Left renal pelvis (tissue), 4 donors: Measurements from ENCODE around the gene GINS2. TPM values are rescaled to one million over a fixed set of nuclear protein-coding genes. Genes with fewer than 3 reads are reported as not detected.

ENCODE experiments used
- DNase-seq, 4 donors: peaks; one replicate each; pipeline ENCODE4 v3.0.0-alpha.2; 2013; ENCODE audit warnings: low read depth in 4 of 4, low spot score in 3 of 4
- polyA plus RNA-seq, 4 donors: library from polyadenylated mRNA; unstranded; fragments of 120-200 nt; gene quantifications; one replicate each; pipeline ENCODE4 v1.2.1, GENCODE V29; 2013; ENCODE audit not compliant: insufficient read length in 4 of 4

Gene GINS2
- 10 to 100 TPM; 16.2 to 21.7 (median 19.6) TPM for polyA plus RNA-seq

DNA sequence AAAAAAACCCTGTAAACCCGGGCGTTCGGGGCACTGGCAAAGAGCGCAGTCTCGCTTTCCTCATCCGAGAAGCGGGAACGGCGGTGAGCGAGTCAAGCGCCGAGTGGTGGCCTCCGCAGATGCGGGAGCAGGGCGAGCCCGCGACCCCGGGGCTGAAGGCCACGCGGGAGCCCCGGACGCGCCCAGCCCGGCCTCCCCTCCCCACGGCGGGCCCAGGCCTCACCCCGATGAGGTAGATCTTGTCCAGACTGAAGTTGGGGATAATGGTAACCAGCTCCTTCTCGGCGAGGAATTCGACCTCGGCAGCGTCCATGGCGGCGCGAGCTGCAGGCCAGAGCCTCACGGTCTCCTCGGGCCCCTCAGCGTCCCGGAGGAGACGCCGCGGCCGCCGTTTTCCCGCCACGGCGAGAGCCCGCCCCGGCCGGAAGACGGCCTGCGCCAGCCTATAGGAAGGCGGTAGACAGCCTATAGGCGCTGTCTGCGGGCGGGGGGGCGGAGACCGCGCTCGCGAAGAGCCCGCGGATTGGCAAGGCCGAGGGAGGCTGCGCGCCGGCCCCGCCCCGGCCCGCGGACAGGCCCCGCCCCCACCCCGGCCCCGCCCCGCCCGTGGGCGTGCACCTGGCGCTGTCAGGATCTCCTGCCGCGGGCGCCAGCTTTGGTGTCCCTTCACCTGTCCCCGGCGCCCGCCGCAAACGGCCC lies at the start of gene GINS2:
Gene GINS2 (minus strand): TSS at position 369 of the 699 bp plus-strand sequence. CDS start 56 bp downstream, at position 313.
- DNase-seq = peak; percentile 58 to 78 (median 70)

DNA sequence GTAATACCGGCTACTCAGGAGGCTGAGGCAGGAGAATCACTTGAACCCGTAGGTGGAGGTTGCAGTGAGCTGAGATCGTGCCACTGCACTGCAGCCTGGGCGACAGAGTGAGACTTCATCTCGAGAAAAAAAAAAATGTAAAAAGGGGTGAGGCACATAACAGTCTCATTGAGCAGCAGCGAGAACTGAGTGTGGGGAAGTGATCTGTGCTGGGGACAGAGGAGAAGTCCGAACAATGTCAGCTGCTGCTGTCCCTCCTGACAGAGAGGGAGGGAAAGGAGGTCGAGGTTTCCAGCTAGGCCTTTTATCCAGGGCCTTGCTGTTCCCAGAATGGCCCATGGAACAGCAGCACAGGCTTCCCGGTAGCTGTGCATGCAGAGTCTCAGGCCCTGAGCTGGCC lies 48.2 kb upstream of the GINS2 start:
- no peak for DNase-seq

DNA sequence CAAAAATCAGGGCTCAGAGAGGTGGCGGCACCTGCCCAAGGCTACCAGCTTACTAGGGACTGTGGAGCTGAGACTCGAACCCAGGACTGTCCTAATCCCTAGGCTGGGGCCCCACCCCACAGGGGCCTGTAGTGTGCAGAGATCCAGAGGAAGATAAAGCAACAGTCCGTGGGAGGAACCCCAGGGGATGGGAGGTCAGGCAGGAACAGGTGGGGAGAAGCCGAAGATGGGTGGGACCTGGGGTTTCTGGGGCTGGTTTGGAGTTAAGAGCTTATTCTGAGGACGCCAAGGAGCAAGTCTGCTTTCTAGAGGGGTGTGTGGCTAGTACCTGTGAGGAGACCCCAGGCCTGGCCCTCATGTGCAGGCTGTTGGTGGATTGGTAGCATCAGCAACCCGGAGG lies 47.2 kb upstream of the GINS2 start:
- DNase-seq = no peak

DNA sequence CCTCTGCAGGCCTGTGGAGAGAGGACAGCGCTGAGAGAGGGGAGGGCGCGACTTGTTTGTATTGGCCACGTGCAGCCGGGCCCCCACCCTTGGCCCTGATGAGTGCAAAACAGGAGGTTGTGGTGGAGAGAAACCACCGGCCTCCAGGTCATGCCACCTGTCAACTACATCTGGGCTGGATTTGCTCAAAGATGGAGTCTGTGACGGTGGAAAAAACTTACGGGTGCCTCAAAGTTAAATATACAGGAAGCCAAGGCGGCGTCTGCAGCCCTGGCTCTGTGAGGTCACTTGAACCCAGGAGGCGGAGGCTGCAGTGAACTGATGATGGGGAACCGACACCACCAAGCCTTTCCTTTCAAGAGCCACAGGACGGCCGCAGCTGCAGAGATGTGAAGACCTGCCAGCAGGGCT lies 46.5 kb upstream of the GINS2 start:
- DNase-seq = no peak

- no peak for DNase-seq
Observed at GRCh38 chr16:85734311-85735017, 45.7 kb upstream of the GINS2 start.

GRCh38 chr16:85733839-85734170 lies 45.1 kb upstream of the GINS2 start:
- no peak for DNase-seq

DNA sequence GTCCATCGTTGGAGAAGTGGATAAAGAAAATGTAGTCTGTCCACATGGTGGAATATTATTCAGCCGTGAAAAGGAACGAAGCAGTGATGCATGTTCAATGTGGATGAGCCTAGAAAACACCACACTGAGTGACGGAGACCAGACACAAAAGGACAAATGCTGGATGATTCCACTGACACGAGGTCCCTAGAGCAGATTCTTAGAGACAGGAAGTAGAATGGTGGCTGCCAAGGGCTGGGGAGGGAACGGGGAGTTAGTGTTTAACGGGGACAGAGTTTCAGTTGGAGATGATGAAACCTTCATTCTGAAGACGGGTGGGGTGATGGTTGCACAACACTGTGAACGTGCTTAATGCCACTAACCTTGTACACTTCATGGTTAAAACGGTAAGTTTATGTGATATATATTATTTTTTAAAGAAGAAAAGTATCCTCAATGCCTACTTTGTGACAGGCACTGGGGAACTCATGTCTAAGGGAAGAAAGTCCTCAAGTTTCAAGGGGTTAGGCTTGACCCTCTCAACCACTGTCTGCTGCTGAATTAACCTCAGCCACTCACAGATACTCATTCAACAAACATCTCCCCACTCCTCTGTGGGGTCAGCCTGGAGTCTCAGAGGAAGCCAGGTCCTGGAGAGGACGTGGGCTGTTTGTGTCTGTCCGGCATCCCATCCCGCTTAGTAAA lies 44.5 kb upstream of the GINS2 start:
- DNase-seq = no peak

DNA sequence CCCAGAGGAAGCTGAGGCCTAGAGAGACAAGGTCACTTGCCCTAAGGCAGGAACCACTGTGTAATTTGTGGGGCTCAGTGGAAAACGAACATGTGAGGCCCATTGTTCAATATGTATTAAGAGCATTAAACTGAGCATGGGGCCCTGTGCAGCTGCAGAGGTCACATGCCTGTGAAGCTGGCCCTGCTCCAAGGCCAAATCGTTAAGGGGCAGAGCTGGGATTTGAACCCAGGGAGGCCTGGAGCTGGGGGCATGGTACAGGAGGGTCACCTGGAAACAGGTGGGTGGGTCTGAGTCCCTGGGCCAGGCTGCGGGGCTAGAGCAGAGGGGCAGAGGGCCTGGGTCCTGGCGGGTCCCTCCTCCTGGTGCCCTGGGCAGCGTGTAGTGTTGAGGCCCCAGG lies 42.4 kb upstream of the GINS2 start:
- DNase-seq = no peak

DNA sequence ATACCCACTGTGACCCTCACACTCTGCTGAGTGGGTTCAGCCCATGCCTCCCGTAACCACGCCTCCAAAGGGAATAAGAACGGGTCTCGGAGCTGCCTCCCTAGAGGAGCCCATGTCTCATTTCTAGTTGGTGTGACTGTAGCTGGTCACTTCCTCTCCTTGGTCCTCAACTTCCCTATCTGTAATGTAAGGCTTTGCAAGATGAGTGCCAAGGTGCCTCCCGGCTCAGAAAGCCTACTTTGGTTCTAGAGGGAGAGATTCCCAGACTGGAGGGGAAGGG lies 41.4 kb upstream of the GINS2 start:
- DNase-seq = no peak

DNA sequence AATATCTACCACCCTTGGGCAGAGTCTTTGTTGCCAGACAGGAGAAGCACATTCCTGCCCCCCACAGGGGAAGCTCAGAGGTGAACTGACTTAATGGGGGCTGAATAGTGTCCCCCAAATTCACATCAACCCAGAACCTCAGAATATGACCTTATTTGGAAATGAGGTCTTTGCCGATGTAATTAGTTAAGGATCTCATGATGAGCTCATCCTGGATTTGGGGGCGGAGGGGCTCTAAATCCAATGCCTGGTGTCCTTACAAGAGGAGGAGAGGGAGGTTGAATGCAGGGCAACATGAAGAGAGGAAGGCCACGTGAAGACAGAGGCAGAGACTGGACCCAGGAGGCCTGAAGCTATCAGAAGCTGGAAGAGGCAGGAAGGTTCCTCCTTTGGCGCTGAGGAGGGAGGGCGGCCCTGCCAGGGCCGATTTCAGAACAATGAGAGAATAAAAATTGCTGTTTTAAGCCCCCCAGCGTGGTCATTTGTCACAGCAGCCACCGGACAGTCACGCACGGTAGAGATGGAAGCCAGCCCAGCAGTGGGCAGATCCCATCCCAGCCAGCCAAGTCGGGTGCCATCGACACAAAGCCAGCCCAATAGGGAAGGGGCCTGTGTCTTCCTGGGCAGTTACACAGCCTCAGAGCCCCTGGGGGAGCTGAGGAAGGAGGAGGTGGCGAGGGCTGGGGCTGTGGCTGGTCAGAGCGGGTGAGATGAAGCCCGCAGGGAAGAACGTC lies 40.9 kb upstream of the GINS2 start:
- no peak for DNase-seq

- no peak for DNase-seq
Observed at GRCh38 chr16:85728879-85729278, 40.1 kb upstream of the GINS2 start.

DNA sequence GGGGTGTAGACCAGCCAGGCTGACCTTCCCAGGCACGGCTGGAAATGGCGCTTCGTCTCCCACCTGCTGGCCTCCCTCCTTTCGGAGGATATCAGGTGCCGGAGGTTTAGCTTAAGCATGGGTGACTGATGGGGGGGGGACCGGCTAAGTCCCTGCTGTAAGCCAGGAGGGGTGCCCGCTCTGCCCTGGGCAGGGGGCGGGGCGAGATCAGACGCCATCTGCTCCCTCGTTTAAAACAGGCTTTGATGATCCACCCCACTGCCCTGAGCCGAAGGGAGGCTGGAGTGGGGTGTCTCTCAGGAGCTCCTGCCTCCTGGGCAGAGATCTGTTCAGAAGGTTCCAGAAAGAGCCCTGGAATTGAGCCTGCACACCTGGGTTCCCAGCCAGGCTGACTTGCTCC lies 36.2 kb upstream of the GINS2 start:
- DNase-seq = no peak

- DNase-seq = no peak
Observed at GRCh38 chr16:85724126-85724879, 35.5 kb upstream of the GINS2 start.

GRCh38 chr16:85722128-85722893 lies 33.6 kb upstream of the GINS2 start:
- DNase-seq = no peak

GRCh38 chr16:85720302-85720637 lies 31.5 kb upstream of the GINS2 start:
- DNase-seq = no peak

- DNase-seq = no peak
Observed at GRCh38 chr16:85719605-85720301, 31.0 kb upstream of the GINS2 start.

DNA sequence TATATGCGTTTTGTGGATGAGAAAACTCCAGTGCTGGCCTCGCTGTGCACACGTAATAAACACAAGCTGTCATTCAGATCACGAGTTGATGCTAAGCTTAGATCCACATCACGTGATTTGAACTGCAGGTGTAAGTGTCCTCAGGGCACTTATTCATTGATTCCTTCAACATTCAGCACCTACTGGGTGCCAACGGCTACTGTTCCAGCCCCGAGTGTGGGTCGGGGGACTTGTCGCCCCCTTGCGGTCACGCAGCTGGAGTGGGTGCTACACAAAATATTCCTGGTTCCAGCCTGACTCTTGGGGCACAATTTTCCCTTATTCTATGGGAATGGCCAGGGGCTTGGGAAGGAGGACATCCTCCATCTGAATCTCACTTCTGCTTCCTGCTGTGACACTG lies 29.9 kb upstream of the GINS2 start:
- DNase-seq = no peak

DNA sequence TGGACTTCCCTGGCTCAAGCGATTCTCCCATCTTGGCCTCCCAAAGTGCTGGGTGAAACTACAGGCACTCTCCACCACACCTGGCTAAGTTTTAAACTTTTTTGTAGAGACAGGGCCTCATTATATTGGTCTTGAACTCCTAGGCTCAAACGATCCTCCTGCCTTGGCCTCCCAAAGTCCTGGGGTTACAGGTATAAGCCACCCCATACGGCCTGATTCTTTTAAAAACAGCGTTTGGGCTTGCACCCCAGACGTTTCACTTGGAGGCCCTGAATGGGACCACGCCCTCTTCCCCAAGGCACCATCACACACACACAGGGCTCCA lies 29.4 kb upstream of the GINS2 start:
- DNase-seq = no peak

GRCh38 chr16:85717393-85718152 lies 28.8 kb upstream of the GINS2 start:
- DNase-seq = peak in 1 of 4 donors; percentile 45
